T-helper 9 cell (primary cell): ENCODE results near the gene CILP.

Source experiments
- DNase-seq: peaks from one replicate; pipeline ENCODE4 v3.0.0-alpha.2; 2020

CILP gene

GRCh38 chr15:65221697-65222096 lies 10.4 kb upstream of the CILP start:
- no peak for DNase-seq

GRCh38 chr15:65219137-65219536 lies 7.9 kb upstream of the CILP start:
- no peak for DNase-seq

- no peak for DNase-seq
Observed at GRCh38 chr15:65217526-65218482, 6.5 kb upstream of the CILP start.

- DNase-seq, result no peak
Observed at GRCh38 chr15:65215496-65215895, 4.2 kb upstream of the CILP start.

- no peak for DNase-seq
Observed at GRCh38 chr15:65214010-65214409, 2.7 kb upstream of the CILP start.

GRCh38 chr15:65213241-65213640 lies 2.0 kb upstream of the CILP start:
- DNase-seq, result no peak

GRCh38 chr15:65212097-65212496 lies 824 bp upstream of the CILP start:
- no peak for DNase-seq

GRCh38 chr15:65211482-65211982 lies 259 bp upstream of the CILP start:
- no peak for DNase-seq

GRCh38 chr15:65209701-65210643 lies 1.3 kb downstream of the CILP start:
- no peak for DNase-seq

- DNase-seq, result no peak
Observed at GRCh38 chr15:65208647-65209046, 2.6 kb downstream of the CILP start.

- no peak for DNase-seq
Observed at GRCh38 chr15:65207280-65207840, 3.9 kb downstream of the CILP start.

GRCh38 chr15:65206750-65207149 lies 4.5 kb downstream of the CILP start:
- DNase-seq, result no peak

- DNase-seq, result no peak
Observed at GRCh38 chr15:65204931-65205660, 6.2 kb downstream of the CILP start.

GRCh38 chr15:65204236-65204930 lies 6.9 kb downstream of the CILP start:
- DNase-seq, result no peak

GRCh38 chr15:65201918-65202317 lies 9.4 kb downstream of the CILP start:
- DNase-seq, result no peak

GRCh38 chr15:65198571-65198970 lies 12.7 kb downstream of the CILP start:
- no peak for DNase-seq

- no peak for DNase-seq
Observed at GRCh38 chr15:65197337-65197645, 14.0 kb downstream of the CILP start.

GRCh38 chr15:65196637-65197336 lies 14.5 kb downstream of the CILP start:
- no peak for DNase-seq

GRCh38 chr15:65195548-65195923 lies 15.7 kb downstream of the CILP start:
- DNase-seq, result no peak

GRCh38 chr15:65194826-65195547 lies 16.3 kb downstream of the CILP start:
- no peak for DNase-seq

- no peak for DNase-seq
Observed at GRCh38 chr15:65192016-65192415, 19.3 kb downstream of the CILP start.
